ENCODE measurements around the gene NDC1. TPM values are rescaled to one million over a fixed set of nuclear protein-coding genes. Genes with fewer than 3 reads are reported as not detected.

The NDC1 gene
- polyA plus RNA-seq, 1 experiment, result 19.0 TPM

- POLR2A ChIA-PET, result no interaction called here
- DNase-seq (ENCODE audit: low read depth, low spot score), result no peak
- Histone ChIP-seq H3K27ac (ENCODE audit: low read depth, low read length) (no peak overlapping the region), H3K27me3 (ENCODE audit: control insufficient read depth, insufficient read depth, low read length) (no peaks in the 10 kb centered on the region), H3K9me3 (ENCODE audit: control insufficient read depth, insufficient read depth, low read length) (peaks cover 8% of the 10 kb centered on the region), H3K4me3 (ENCODE audit: low read depth, low read length) (no peak overlapping the region)
- no peak for TF ChIP-seq CTCF (IDR thresholded peaks at IDR 0.05; ENCODE audit: low read depth, low read length)
- CTCF ChIA-PET, result no interaction called here
These were observed 4.3 kb upstream of the NDC1 start for GRCh38 chr1:53842347-53842746.

GRCh38 chr1:53838654-53838974, 518 bp upstream of the NDC1 start:
- Histone ChIP-seq H3K9me3 (ENCODE audit: control insufficient read depth, insufficient read depth, low read length) (peaks cover 8% of the 10 kb centered on the region), H3K4me3 (ENCODE audit: low read depth, low read length) (peak overlapping the region; percentile 95), H3K27ac (ENCODE audit: low read depth, low read length) (no peak overlapping the region), H3K27me3 (ENCODE audit: control insufficient read depth, insufficient read depth, low read length) (no peaks in the 10 kb centered on the region)
- DNase-seq (ENCODE audit: low read depth, low spot score), result no peak
- ChIA-PET POLR2A (no interaction called here), CTCF (interaction anchor here (1.4 to 1.8 kb wide), 2 partner anchors 107 to 353 kb away, joined by 3 to 6 read pairs; partner anchors contain the start of gene IFT25)
- no peak for TF ChIP-seq CTCF (IDR thresholded peaks at IDR 0.05; ENCODE audit: low read depth, low read length)

- no peak overlapping the region for H3K27ac ChIP-seq (ENCODE audit: low read depth, low read length)
- ChIA-PET POLR2A (interaction anchor here (0.6 to 1.8 kb wide), 3 partner anchors 12 to 372 kb away, joined by 3 to 8 read pairs (median 8); partner anchors contain the start of gene IFT25), CTCF (interaction anchor here (1.4 to 1.8 kb wide), 2 partner anchors 108 to 352 kb away, joined by 3 to 6 read pairs; partner anchors contain the start of gene IFT25)
- DNase-seq (ENCODE audit: low read depth, low spot score), result no peak
- peaks cover 5% of the 10 kb centered on the region for H3K9me3 ChIP-seq (ENCODE audit: control insufficient read depth, insufficient read depth, low read length)
- H3K27me3 ChIP-seq (ENCODE audit: control insufficient read depth, insufficient read depth, low read length), result no peaks in the 10 kb centered on the region
- peak overlapping the region; percentile 95 for H3K4me3 ChIP-seq (ENCODE audit: low read depth, low read length)
- TF ChIP-seq CTCF (IDR thresholded peaks at IDR 0.05; ENCODE audit: low read depth, low read length), result no peak
These were observed 511 bp downstream of the NDC1 start for GRCh38 chr1:53837646-53837923.

GRCh38 chr1:53835491-53835890, 2.6 kb downstream of the NDC1 start:
- no peaks in the 10 kb centered on the region for H3K9me3 ChIP-seq (ENCODE audit: control insufficient read depth, insufficient read depth, low read length)
- DNase-seq (ENCODE audit: low read depth, low spot score), result peak; percentile 51
- H3K4me3 ChIP-seq (ENCODE audit: low read depth, low read length), result no peak overlapping the region
- no peak for TF ChIP-seq CTCF (IDR thresholded peaks at IDR 0.05; ENCODE audit: low read depth, low read length)
- POLR2A ChIA-PET, result no interaction called here
- no peak overlapping the region for H3K27ac ChIP-seq (ENCODE audit: low read depth, low read length)
- CTCF ChIA-PET, result interaction anchor here (0.9 to 2.5 kb wide), 3 partner anchors 9 to 557 kb away, joined by 3 to 10 read pairs (median 3); no protein-coding TSS in a partner anchor
- H3K27me3 ChIP-seq (ENCODE audit: control insufficient read depth, insufficient read depth, low read length), result no peaks in the 10 kb centered on the region

- H3K4me3 ChIP-seq (ENCODE audit: low read depth, low read length), result no peak overlapping the region
- H3K9me3 ChIP-seq (ENCODE audit: control insufficient read depth, insufficient read depth, low read length), result no peaks in the 10 kb centered on the region
- H3K27me3 ChIP-seq (ENCODE audit: control insufficient read depth, insufficient read depth, low read length), result no peaks in the 10 kb centered on the region
- POLR2A ChIA-PET, result interaction anchor here (0.6 kb wide), 1 partner anchor 31 kb away, joined by 3 read pairs; no protein-coding TSS in a partner anchor
- CTCF ChIA-PET, result interaction anchor here (0.6 to 2.5 kb wide), 4 partner anchors 8 to 556 kb away, joined by 3 to 10 read pairs (median 3); no protein-coding TSS in a partner anchor
- no peak for TF ChIP-seq CTCF (IDR thresholded peaks at IDR 0.05; ENCODE audit: low read depth, low read length)
- no peak overlapping the region for H3K27ac ChIP-seq (ENCODE audit: low read depth, low read length)
- no peak for DNase-seq (ENCODE audit: low read depth, low spot score)
These were observed 3.3 kb downstream of the NDC1 start for GRCh38 chr1:53834776-53835175.

Measured in AG04450 (cell line).